Natural killer cell (primary cell): ENCODE measurements around the gene WDR90. TPM values are rescaled to one million over a fixed set of nuclear protein-coding genes. Genes with fewer than 3 reads are reported as not detected.

Experiments used
- ATAC-seq, 3 donors: fragments of 150-1000 bp in 2 of 3; fragments of 200-7000 bp in 1 of 3; cut with Tn5 transposase; 1 replicate in 1 of 3; 2 replicates in 2 of 3; pipeline ENCODE4 v1.10.0; 2021; ENCODE audit warnings: mild to moderate bottlenecking in 2 of 3, moderate library complexity in 2 of 3
- DNase-seq, 2 donors: peaks; one replicate each; pipeline versions ENCODE4 v3.0.0 to v3.0.0-alpha.2; 2013 to 2021; ENCODE audit warnings: mixed read lengths in 1 of 2
- H3K27ac ChIP-seq: one replicate; pipeline ENCODE4 v1.5.1; 2013; ENCODE audit warnings: mild to moderate bottlenecking, low read length
- H3K27me3 ChIP-seq: one replicate; pipeline ENCODE4 v1.6.1; 2013; ENCODE audit warnings: low read length; ENCODE audit not compliant: control insufficient read depth, insufficient read depth
- H3K36me3 ChIP-seq: one replicate; pipeline ENCODE4 v1.6.1; 2013; ENCODE audit warnings: low read length; ENCODE audit not compliant: control insufficient read depth, insufficient read depth
- H3K4me1 ChIP-seq: one replicate; pipeline ENCODE4 v1.6.1; 2013; ENCODE audit warnings: low read length; ENCODE audit not compliant: control insufficient read depth, insufficient read depth
- H3K4me3 ChIP-seq: one replicate; pipeline ENCODE4 v1.5.1; 2013; ENCODE audit warnings: low read length
- H3K9me3 ChIP-seq: one replicate; pipeline ENCODE4 v1.6.1; 2013; ENCODE audit warnings: low read length; ENCODE audit not compliant: control insufficient read depth, insufficient read depth
- H3K27ac Mint-ChIP-seq, 2 donors: one replicate each; pipeline ENCODE4 v1.8.0; 2022; ENCODE audit warnings: mild to moderate bottlenecking in 2 of 2, mixed read lengths in 2 of 2, moderate library complexity in 1 of 2
- H3K27me3 Mint-ChIP-seq, 2 donors: one replicate each; pipeline ENCODE4 v1.8.0; 2022; ENCODE audit warnings: low read depth in 2 of 2, mixed read lengths in 2 of 2
- H3K36me3 Mint-ChIP-seq: one replicate; pipeline ENCODE4 v1.8.0; 2022; ENCODE audit warnings: mixed read lengths
- H3K4me1 Mint-ChIP-seq, 2 donors: one replicate each; pipeline ENCODE4 v1.8.0; 2022; ENCODE audit warnings: mixed read lengths in 2 of 2
- H3K4me3 Mint-ChIP-seq: one replicate; pipeline ENCODE4 v1.8.0; 2022; ENCODE audit warnings: mild to moderate bottlenecking, moderate library complexity, mixed read lengths
- H3K9me3 Mint-ChIP-seq, 2 donors: one replicate each; pipeline ENCODE4 v1.8.0; 2022; ENCODE audit warnings: mixed read lengths in 2 of 2
- WGBS: methylation state at CpG from one replicate; pipeline ENCODE4 v1.1.7; 2013; ENCODE audit warnings: missing lambda C conversion rate; ENCODE audit not compliant: insufficient coverage; 5-methylcytosine and 5-hydroxymethylcytosine counted together
- intact Hi-C: fragments of 100-400 bp; cut with micrococcal nuclease; formaldehyde crosslinking; loops from one replicate; pipeline ENCODE4 v1.14.2; 2022
- total RNA-seq, 4 donors: library from RNA; stranded (reverse); fragments of 120-200 nt in 1 of 4; gene quantifications; one replicate each; pipeline versions ENCODE4 v1.2.3 to v1.2.4, GENCODE V29; 2013 to 2022
- TF ChIP-seq, protein P1 (sequence below): fragments of 200-600 bp; IDR thresholded peaks from one replicate; pipeline ENCODE4 v1.8.0; 2022; ENCODE audit warnings: antibody characterized with exemption

The WDR90 gene
- total RNA-seq, 3 donors from 2014 or later (not counting 1 experiment from before 2014, with no cell fraction given): 16.7 to 22.8 (median 20.2) TPM

DNA sequence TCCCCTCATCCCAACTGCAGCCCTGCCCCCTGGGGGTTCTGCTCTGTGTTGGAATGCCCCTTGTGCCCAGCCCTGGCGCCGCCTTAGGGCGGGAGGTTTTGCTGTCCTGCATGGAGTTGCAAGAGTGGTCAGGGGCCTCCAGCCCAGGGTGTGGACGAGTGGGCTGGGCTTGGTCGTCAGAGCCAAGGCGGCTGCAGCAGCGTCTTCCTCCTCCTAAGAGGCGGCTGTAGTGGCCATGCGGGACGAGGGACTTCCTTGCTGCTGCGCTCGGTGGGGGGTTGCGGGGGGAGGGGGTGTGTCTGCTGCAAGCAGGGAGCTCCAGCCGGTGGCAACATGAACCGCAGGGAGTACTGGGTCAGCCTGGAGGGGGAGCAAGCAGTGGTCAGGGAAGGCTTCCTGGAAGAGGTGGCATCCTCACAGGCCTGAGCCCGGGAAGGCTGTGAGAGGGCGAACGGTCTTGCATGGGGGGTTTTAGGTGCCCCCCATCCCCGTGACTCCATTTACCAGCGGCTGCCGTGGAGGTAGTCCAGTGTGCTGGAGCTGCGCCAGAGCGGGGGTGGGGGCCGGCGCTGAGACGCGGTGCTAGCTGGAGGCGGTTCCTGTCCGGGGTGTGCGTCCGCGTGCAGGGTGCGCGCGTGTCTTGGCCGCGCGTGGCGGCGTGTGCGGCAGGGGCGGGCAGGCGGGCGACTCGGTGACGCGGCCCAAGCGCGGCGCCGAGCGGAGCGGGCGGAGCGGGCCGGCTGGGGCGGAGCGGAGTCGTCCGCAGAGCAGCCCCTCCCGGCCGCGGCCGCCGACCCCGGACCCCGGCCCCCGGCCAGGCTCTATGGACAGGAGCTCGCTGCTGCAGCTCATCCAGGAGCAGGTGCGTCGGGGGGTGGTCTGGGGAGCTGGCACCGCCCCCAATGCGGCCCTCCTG lies 26.1 kb downstream of the WDR90 start, which contains the start of gene RHBDL1:
TSS of gene RHBDL1 (plus strand) at position 704 of the 916 bp plus-strand sequence. CDS start at position 824, 120 bp downstream.
- H3K4me3 Mint-ChIP-seq: peak within 1 kb of the TSS; percentile 25
- ATAC-seq (no peak), DNase-seq (peak in 1 of 2 donors; percentile 38)
- H3K27me3 ChIP-seq: peaks cover 3% of the 10 kb centered on the region
- peaks cover 29% of the 10 kb centered on the region for H3K4me1 ChIP-seq
- no peaks in the 10 kb centered on the region for H3K9me3 Mint-ChIP-seq
- H3K36me3 ChIP-seq: peaks cover 24% of the 10 kb centered on the region
- H3K36me3 Mint-ChIP-seq: no peaks in the 10 kb centered on the region
- no peak within 1 kb of the TSS for H3K4me3 ChIP-seq
- no peaks in the 10 kb centered on the region for H3K27me3 Mint-ChIP-seq
- H3K27ac Mint-ChIP-seq: no peak within 1 kb of the TSS
- H3K9me3 ChIP-seq: no peaks in the 10 kb centered on the region
- no peak within 1 kb of the TSS for H3K27ac ChIP-seq
- WGBS: 9% methylated on average over 73 of the region's 73 CpGs
- peaks cover 0 to 14% of the 10 kb centered on the region in 2 donors for H3K4me1 Mint-ChIP-seq
- intact Hi-C loops: no loop called here
- TF ChIP-seq, protein P1, sequence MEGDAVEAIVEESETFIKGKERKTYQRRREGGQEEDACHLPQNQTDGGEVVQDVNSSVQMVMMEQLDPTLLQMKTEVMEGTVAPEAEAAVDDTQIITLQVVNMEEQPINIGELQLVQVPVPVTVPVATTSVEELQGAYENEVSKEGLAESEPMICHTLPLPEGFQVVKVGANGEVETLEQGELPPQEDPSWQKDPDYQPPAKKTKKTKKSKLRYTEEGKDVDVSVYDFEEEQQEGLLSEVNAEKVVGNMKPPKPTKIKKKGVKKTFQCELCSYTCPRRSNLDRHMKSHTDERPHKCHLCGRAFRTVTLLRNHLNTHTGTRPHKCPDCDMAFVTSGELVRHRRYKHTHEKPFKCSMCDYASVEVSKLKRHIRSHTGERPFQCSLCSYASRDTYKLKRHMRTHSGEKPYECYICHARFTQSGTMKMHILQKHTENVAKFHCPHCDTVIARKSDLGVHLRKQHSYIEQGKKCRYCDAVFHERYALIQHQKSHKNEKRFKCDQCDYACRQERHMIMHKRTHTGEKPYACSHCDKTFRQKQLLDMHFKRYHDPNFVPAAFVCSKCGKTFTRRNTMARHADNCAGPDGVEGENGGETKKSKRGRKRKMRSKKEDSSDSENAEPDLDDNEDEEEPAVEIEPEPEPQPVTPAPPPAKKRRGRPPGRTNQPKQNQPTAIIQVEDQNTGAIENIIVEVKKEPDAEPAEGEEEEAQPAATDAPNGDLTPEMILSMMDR: no peak

DNA sequence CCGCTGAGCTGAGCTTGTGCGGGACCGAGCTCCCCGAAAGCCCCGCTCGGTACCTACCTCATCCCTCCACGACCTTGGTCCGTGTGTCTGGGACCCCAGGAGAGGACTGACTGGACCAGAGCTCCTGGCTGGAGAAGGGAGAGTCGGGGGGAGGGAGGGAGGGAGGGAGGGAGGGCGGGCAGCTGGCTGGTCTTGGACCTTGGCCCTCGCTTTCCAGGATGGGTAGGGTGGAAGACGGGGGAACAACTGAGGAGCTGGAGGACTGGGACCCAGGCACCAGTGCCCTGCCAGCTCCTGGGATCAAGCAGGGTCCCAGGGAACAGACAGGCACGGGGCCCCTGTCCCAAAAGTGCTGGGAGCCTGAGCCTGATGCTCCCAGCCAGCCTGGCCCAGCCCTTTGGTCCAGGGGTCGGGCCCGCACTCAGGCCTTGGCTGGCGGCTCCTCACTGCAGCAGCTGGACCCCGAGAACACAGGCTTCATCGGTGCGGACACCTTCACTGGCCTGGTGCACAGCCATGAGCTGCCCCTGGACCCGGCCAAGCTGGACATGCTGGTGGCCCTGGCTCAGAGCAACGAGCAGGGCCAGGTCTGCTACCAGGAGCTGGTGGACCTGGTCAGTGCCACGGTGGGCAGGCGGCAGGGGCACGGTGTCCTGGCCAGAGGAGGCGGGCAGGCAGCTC lies 26.9 kb downstream of the WDR90 start:
- Mint-ChIP-seq H3K27ac (no peak overlapping the region), H3K4me1 (peaks cover 0 to 17% of the 10 kb centered on the region in 2 donors), H3K36me3 (no peaks in the 10 kb centered on the region), H3K27me3 (no peaks in the 10 kb centered on the region), H3K9me3 (no peaks in the 10 kb centered on the region), H3K4me3 (no peak overlapping the region)
- peaks cover 3% of the 10 kb centered on the region for H3K27me3 ChIP-seq
- no peak for DNase-seq
- H3K27ac ChIP-seq: no peak overlapping the region
- no peak overlapping the region for H3K4me3 ChIP-seq
- peaks cover 18% of the 10 kb centered on the region for H3K36me3 ChIP-seq
- H3K4me1 ChIP-seq: peaks cover 34% of the 10 kb centered on the region
- no peaks in the 10 kb centered on the region for H3K9me3 ChIP-seq
- intact Hi-C loops: no loop called here
- WGBS: 76% methylated on average over 20 of the region's 25 CpGs
- TF ChIP-seq, protein P1: no peak
- ATAC-seq: no peak

DNA sequence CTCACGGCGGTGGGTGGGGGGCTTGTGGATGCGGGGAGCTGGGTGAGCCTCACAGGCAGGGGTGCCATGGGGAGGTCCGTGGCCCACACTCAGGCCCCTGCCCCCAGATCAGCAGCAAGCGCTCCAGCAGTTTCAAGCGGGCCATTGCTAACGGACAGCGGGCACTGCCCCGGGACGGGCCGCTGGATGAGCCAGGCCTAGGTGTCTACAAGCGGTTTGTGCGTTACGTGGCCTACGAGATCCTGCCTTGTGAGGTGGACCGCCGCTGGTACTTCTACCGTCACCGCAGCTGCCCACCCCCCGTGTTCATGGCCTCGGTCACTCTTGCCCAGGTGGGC lies 27.4 kb downstream of the WDR90 start:
- WGBS: 95% methylated on average over 21 of the region's 21 CpGs
- no peak for ATAC-seq
- H3K4me1 ChIP-seq: peaks cover 39% of the 10 kb centered on the region
- peaks cover 3% of the 10 kb centered on the region for H3K27me3 ChIP-seq
- no peak overlapping the region for H3K4me3 Mint-ChIP-seq
- no peaks in the 10 kb centered on the region for H3K27me3 Mint-ChIP-seq
- DNase-seq: no peak
- H3K36me3 ChIP-seq: peaks cover 18% of the 10 kb centered on the region
- no peak overlapping the region for H3K27ac Mint-ChIP-seq
- H3K4me3 ChIP-seq: no peak overlapping the region
- H3K9me3 ChIP-seq: no peaks in the 10 kb centered on the region
- intact Hi-C loops: no loop called here
- TF ChIP-seq, protein P1: no peak
- H3K36me3 Mint-ChIP-seq: no peaks in the 10 kb centered on the region
- no peaks in the 10 kb centered on the region for H3K9me3 Mint-ChIP-seq
- H3K27ac ChIP-seq: no peak overlapping the region
- H3K4me1 Mint-ChIP-seq: peaks cover 0 to 21% of the 10 kb centered on the region in 2 donors
